Measurements from ENCODE around the gene CALHM4. TPM values are rescaled to one million over a fixed set of nuclear protein-coding genes. Genes with fewer than 3 reads are reported as not detected.

CALHM4 gene
- total and polyA plus RNA-seq, 2 donors (not counting 3 experiments of a cell fraction or from before 2014, with no cell fraction given): 1.2 TPM; not detected in 1

- H3K27ac ChIP-seq (ENCODE audit: insufficient read depth, low read depth, low read length): no peak overlapping the region
- H3K9me1 ChIP-seq (replicated peaks; ENCODE audit: control insufficient read depth, extremely low read depth, insufficient read depth, low read length): no peaks in the 10 kb centered on the region
- no peaks in the 10 kb centered on the region for H3K27me3 ChIP-seq (ENCODE audit: control insufficient read depth in 2 of 2, insufficient read depth in 2 of 2, low read length in 2 of 2)
- dilution Hi-C loops (cut with MboI; ENCODE audit: extremely low pct_ligation_motif_present, low sequenced_read_pairs): no loop called here
- no peak overlapping the region for H3K4me2 ChIP-seq (ENCODE audit: insufficient read depth, low read length)
- no peaks in the 10 kb centered on the region for H3K4me1 ChIP-seq (ENCODE audit: control insufficient read depth, extremely low read depth, insufficient read depth, low read length)
- peaks cover 2 to 8% of the 10 kb centered on the region in 2 experiments for H3K36me3 ChIP-seq (ENCODE audit: control insufficient read depth in 2 of 2, extremely low read depth in 1 of 2, insufficient read depth in 2 of 2, low read length in 2 of 2)
- CTCF ChIA-PET: no interaction called here
- H3K9me3 ChIP-seq (replicated peaks; ENCODE audit: control insufficient read depth, insufficient read depth, low read length): no peaks in the 10 kb centered on the region
- no peaks in the 10 kb centered on the region for H3K79me2 ChIP-seq (ENCODE audit: control insufficient read depth, insufficient read depth, low read length)
- TF ChIP-seq POLR2A (IDR thresholded peaks at IDR 0.05; ENCODE audit: low read depth, low read length): no peak
- no peak for TF ChIP-seq JUN (IDR thresholded peaks at IDR 0.05; ENCODE audit: borderline replicate concordance, insufficient read depth, insufficient read length, low read depth)
- TF ChIP-seq GATA2 (IDR thresholded peaks at IDR 0.05; ENCODE audit: insufficient read depth, insufficient read length, low read depth, low read length): no peak
- no peak for TF ChIP-seq FOS (IDR thresholded peaks at IDR 0.05; ENCODE audit: borderline replicate concordance, insufficient read depth, low read length)
- no peak for TF ChIP-seq CTCF (IDR thresholded peaks at IDR 0.05; ENCODE audit: extremely low read depth in 1 of 2, insufficient read depth in 1 of 2, low read depth in 1 of 2, low read length in 2 of 2)
- TF ChIP-seq MAX (IDR thresholded peaks at IDR 0.05; ENCODE audit: insufficient read depth, insufficient read length): no peak
- no peak for TF ChIP-seq POLR2AphosphoS5 (IDR thresholded peaks at IDR 0.05; ENCODE audit: insufficient read depth, low read depth, low read length)
- no peak for TF ChIP-seq MYC (IDR thresholded peaks at IDR 0.05; ENCODE audit: low read depth, low read length)
- TF ChIP-seq EZH2 (IDR thresholded peaks at IDR 0.05; ENCODE audit: borderline replicate concordance, low read depth, low read length, severe bottlenecking): no peak
- no peak for DNase-seq (ENCODE audit: low read depth, low spot score)
- no peak overlapping the region for H3K4me3 ChIP-seq (replicated peaks in 1 of 3; ENCODE audit: insufficient read depth in 1 of 3, low read depth in 1 of 3, low read length in 3 of 3)
- intact Hi-C loops (cut with micrococcal nuclease): no loop called here
- no peak overlapping the region for H3K9ac ChIP-seq (replicated peaks; ENCODE audit: extremely low read depth, insufficient read depth, low read length)
- POLR2A ChIA-PET: no interaction called here
- FAIRE-seq: no peak
- BruUV-seq (replicated peaks): no TSS peak
- H4K20me1 ChIP-seq (replicated peaks; ENCODE audit: control insufficient read depth, extremely low read depth, insufficient read depth, low read length): no peaks in the 10 kb centered on the region
- no peak overlapping the region for H2AFZ ChIP-seq (ENCODE audit: low read depth, low read length)
Observed at GRCh38 chr6:116586738-116587137, 33.2 kb downstream of the CALHM4 start.

Measured in endothelial cell of umbilical vein (primary cell).